GM12872 (cell line): ENCODE data around the gene OPRD1.

Source experiments
- TF ChIP-seq, protein P1 (sequence below): IDR thresholded peaks from 3 replicates; pipeline ENCODE4 v1.5.1; 2011; ENCODE audit warnings: low read depth, mild to moderate bottlenecking, low read length, moderate library complexity; ENCODE audit not compliant: insufficient read depth

Gene OPRD1

DNA sequence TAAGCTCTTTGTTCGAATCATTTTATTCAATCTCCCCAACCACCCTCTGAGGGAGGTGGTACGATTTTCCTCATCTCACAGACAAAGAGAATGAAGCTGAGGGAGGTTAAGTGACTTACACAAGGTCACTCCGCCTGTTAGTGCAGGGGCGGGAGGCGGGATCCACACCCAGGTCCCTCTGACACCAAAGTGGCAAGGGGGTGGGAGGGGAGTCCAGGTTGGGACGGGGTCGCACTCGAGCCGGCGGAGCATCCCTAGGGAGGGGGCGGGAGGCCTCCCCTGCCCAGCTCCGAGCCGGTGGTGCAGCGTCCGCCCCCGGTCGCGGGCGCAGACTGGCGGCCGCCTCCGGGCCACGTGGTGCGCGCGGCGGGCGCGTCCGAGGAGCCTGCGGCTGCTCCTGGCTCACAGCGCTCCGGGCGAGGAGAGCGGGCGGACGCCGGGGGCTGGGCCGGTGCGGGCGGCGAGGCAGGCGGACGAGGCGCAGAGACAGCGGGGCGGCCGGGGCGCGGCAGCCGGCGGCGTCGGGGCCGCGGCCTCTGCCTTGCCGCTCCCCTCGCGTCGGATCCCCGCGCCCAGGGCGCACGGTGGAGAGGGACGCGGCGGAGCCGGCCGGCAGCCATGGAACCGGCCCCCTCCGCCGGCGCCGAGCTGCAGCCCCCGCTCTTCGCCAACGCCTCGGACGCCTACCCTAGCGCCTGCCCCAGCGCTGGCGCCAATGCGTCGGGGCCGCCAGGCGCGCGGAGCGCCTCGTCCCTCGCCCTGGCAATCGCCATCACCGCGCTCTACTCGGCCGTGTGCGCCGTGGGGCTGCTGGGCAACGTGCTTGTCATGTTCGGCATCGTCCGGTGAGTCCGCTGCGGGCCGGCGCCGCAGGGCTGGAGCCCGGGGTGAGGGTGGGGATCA is at the start of gene OPRD1:
Gene OPRD1 (plus strand): TSS at position 405 of the 903 bp plus-strand sequence. CDS start 214 bp downstream, at position 619.
- TF ChIP-seq, protein P1, sequence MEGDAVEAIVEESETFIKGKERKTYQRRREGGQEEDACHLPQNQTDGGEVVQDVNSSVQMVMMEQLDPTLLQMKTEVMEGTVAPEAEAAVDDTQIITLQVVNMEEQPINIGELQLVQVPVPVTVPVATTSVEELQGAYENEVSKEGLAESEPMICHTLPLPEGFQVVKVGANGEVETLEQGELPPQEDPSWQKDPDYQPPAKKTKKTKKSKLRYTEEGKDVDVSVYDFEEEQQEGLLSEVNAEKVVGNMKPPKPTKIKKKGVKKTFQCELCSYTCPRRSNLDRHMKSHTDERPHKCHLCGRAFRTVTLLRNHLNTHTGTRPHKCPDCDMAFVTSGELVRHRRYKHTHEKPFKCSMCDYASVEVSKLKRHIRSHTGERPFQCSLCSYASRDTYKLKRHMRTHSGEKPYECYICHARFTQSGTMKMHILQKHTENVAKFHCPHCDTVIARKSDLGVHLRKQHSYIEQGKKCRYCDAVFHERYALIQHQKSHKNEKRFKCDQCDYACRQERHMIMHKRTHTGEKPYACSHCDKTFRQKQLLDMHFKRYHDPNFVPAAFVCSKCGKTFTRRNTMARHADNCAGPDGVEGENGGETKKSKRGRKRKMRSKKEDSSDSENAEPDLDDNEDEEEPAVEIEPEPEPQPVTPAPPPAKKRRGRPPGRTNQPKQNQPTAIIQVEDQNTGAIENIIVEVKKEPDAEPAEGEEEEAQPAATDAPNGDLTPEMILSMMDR = no peak

DNA sequence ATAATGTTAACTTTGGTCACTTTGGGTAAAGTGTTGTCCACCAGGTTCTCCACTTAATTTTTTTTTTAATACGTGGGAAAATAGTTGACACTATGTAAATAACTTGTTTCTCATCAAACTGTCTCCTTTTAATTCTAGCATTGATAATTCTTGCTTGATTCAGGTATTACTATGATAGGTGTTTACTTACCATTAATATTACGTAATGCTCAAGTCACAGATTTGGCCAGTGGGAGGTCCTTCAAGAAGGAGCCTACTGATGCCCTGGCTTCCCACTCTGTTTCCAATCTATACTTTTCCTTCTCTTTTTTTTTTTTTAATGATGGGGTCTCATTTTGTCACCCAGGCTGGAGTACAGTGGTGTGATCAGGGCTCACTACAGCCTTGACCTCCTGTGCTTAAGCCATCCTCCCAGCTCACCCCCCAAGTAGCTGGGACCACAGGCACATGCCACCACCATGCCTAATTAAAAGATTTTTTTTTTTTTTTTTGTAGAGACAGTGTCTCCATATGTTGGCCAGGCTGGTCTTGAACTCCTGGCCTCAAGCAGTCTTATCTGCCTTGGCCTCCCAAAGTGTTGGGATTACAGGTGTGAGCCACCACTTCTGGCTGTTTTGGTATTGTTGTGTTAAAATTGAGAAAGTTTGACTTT is 45.3 kb upstream of the OPRD1 start:
- TF ChIP-seq, protein P1 = no peak

DNA sequence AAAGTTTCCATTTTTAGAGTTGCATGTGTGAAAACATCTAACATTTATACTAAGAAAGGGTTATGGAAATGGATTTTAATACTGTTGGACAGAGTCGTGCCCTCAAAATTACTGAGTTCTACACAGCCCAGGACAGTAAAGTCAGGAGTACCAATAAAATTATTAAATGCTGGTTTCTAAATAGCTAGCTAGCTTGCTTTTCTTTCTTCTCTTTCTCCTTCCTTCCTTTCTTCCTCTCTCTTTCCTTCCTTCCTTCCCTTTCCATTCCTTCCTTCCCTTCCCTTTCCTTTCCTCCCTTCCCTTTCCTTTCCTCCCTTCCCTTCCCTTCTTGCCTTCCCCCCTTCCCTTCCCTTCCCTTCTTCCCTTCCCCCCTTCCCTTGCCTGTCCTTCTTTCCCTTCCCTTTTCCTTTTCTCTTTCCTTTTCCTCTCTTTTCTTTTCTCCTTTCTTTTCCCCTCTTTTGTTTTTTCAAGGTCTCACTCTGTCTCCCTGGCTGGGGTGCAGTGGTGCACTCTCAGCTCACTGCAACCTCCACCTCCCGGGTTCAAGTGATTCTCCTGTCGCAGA is 41.3 kb upstream of the OPRD1 start:
- TF ChIP-seq, protein P1 = no peak

DNA sequence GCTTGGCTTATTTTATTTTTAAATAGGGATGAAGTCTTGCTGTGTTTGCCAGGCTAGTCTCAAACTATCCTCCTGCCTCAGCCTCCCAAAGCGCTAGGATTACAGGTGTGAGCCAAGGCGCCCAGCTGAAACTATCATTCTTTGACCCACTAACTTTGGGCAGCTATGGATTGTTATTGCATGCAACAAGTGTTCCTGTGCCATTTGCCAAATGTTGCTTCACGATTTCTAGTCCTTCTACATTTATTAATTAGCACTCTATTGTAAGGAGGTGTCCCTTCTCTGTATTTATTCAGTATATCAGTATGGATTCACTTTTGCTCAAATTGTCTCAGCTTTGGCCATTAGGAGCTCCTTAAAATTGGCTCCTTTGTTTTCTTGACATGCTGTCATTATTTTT is 38.9 kb upstream of the OPRD1 start:
- TF ChIP-seq, protein P1 = no peak

DNA sequence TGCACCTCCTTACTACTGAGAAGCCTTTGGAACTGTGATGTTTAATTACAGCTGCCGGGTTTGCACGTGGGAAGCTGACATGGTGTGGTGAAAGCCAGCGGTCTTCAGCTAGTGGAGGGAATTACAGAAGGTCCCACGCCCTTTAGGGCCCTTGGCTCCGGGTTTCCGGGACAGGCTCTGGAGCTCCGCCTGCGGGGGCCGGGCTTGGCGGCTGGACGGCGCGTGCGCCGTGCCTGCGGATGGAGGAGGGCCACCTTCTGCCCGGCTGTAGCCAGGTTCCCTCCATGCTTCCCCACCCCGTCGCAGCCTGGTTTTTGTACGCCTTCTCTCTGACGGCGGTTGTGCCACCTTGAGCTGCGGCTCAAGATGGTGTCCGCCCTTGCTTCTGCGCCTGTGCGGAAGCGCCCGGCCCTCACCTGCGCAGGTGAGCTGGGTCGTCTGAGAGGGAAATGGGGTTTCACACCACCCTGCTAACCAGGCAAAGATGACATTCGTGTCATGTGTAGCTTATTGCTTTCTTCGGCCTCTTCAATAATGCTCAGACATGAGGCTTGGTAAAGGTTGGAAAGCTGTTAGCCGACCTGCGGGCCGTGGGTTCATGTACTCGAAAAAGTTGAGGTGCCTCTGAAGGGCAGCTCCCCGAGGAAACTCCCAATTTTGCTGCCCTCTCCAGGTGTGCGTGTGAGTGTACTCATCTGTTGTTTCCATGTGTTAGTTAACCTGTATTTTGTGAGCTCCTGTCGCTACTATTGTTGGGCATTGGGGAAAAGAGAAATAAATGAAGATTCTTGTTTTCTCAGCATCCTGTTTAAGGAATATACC is 36.6 kb upstream of the OPRD1 start:
- TF ChIP-seq, protein P1 = no peak

DNA sequence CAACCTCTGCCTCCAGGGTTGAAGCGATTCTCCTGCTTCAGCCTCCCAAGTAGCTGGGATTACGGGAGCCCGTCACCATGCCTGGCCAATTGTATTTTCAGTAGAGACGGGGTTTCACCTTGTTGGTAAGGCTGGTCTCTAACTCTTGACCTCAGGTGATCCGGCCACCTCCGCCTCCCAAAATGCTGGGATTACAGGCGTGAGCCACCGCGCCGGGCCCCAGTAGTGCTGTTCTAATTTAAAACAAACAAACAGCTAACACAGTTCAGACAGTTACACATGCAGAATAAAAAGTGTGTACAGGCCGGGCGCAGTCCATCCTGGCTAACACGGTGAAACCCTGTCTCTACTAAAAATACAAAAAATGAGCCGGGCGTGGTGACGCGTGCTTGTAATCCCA is 35.6 kb upstream of the OPRD1 start:
- TF ChIP-seq, protein P1 = no peak

DNA sequence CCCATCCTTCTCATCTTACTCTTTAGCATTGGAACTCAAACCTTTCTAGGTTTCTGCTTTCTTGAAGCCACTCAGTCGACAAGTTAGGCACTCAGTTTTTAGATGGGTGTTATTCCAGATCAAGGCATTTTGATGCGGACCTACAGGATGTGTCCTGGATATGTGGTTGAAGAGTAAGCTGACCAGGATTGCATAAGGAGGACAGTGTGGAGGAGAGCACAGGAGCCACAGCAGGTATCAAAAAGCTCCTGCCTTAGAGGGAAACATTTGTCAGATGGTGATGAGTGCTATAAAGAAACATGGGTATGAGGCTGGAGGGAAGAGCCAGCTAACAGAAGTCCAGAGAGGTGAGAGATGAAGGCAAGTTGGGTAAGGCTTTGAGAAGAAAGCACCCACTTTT is 33.9 kb upstream of the OPRD1 start:
- TF ChIP-seq, protein P1 = no peak
